A673 (cell line): Measurements from ENCODE around the gene ERP29. TPM values are rescaled to one million over a fixed set of nuclear protein-coding genes. Genes with fewer than 3 reads are reported as not detected.
"Not testable (repeated sequence)": the region's sequence is repeated elsewhere in the genome, so short reads cannot be mapped to it uniquely, and the experiment has no call there.

Experiments
- BruUV-seq: library from RNA; stranded (reverse); fragments of 400-500 nt; replicated peaks from 2 replicates; lab custom pipeline; 2021; lab: Mats Ljungman, UMichigan
- CTCF ChIA-PET: fragments of 300-600 bp; sonication (Branson Sonifier 250); formaldehyde crosslinking; loops from one replicate; lab custom pipeline; 2022; ENCODE audit warnings: antibody characterized with exemption; lab: Charles Lee
- POLR2A ChIA-PET: fragments of 300-600 bp; sonication (Branson Sonifier 250); formaldehyde crosslinking; loops from one replicate; lab custom pipeline; 2022; ENCODE audit warnings: antibody characterized with exemption; ENCODE audit not compliant: low non-redundant PET; lab: Charles Lee
- DNase-seq: peaks from one replicate; pipeline ENCODE4 v3.0.0-alpha.2; 2015; ENCODE audit warnings: low spot score
- H3K27ac ChIP-seq: fragments of 200-600 bp; sonication (generic); 2 replicates; pipeline ENCODE4 v1.5.1; 2016; ENCODE audit warnings: mixed run types, low read depth, mild to moderate bottlenecking, mixed read lengths, antibody characterized with exemption, low read length; ENCODE audit not compliant: poor library complexity, severe bottlenecking
- H3K27me3 ChIP-seq: fragments of 200-600 bp; sonication (generic); replicated peaks from 2 replicates; pipeline ENCODE4 v1.6.1; 2017; ENCODE audit warnings: mixed run types, low read depth, mild to moderate bottlenecking, mixed read lengths, antibody characterized with exemption, low read length; ENCODE audit not compliant: insufficient read depth, poor library complexity
- H3K36me3 ChIP-seq: fragments of 200-600 bp; sonication (generic); 2 replicates; pipeline ENCODE4 v1.6.1; 2016; ENCODE audit warnings: mixed run types, mild to moderate bottlenecking, mixed read lengths, antibody characterized with exemption, low read length; ENCODE audit not compliant: insufficient read depth, poor library complexity, severe bottlenecking
- H3K4me1 ChIP-seq: fragments of 200-600 bp; sonication (generic); 2 replicates; pipeline ENCODE4 v1.6.1; 2017; ENCODE audit warnings: mixed run types, mild to moderate bottlenecking, mixed read lengths, antibody characterized with exemption, low read length; ENCODE audit not compliant: insufficient read depth, poor library complexity, severe bottlenecking
- H3K4me3 ChIP-seq: fragments of 200-600 bp; sonication (generic); 2 replicates; pipeline ENCODE4 v1.5.1; 2016; ENCODE audit warnings: low read depth, mixed run types, mild to moderate bottlenecking, mixed read lengths, low read length; ENCODE audit not compliant: poor library complexity, severe bottlenecking
- H3K9me3 ChIP-seq: fragments of 200-600 bp; sonication (generic); 2 replicates; pipeline ENCODE4 v1.6.1; 2016; ENCODE audit warnings: mixed run types, low read depth, mild to moderate bottlenecking, mixed read lengths, antibody characterized with exemption, low read length; ENCODE audit not compliant: poor library complexity, severe bottlenecking
- CTCF ChIP-seq: fragments of 300-800, 200-600 bp; sonication (generic); conservative IDR thresholded peaks from 2 replicates; pipeline ENCODE4 v1.5.1; 2017; ENCODE audit warnings: low read depth, mild to moderate bottlenecking, antibody characterized with exemption, low read length, moderate library complexity, mixed read lengths
- EZH2 ChIP-seq: fragments of 200-600 bp; sonication (generic); IDR thresholded peaks from 2 replicates; pipeline ENCODE4 v1.6.1; 2017; ENCODE audit warnings: borderline replicate concordance, low read depth, mild to moderate bottlenecking, mixed read lengths, antibody characterized with exemption, low read length; ENCODE audit not compliant: poor library complexity, severe bottlenecking
- intact Hi-C: fragments of 100-400 bp; cut with micrococcal nuclease; formaldehyde crosslinking; loops from one replicate; pipeline ENCODE4 v1.10.0; 2022; ENCODE audit not compliant: unreplicated experiment
- total RNA-seq: library from RNA; stranded (reverse); gene quantifications from 2 replicates; pipeline ENCODE4 v1.2.3, GENCODE V29; 2021

The ERP29 gene
- total RNA-seq, 1 experiment from 2014 or later, result 109 TPM

- CTCF ChIA-PET, result no interaction called here
- no peak overlapping the region for H3K27ac ChIP-seq
- no TSS peak for BruUV-seq
- H3K4me3 ChIP-seq, result no peak overlapping the region
- DNase-seq, result no peak
- TF ChIP-seq CTCF (no peak), EZH2 (no peak)
- POLR2A ChIA-PET, result no interaction called here
- H3K4me1 ChIP-seq, result no peaks in the 10 kb centered on the region
- H3K27me3 ChIP-seq, result no peaks in the 10 kb centered on the region
- no peaks in the 10 kb centered on the region for H3K9me3 ChIP-seq
- intact Hi-C loops, result no loop called here
- H3K36me3 ChIP-seq, result no peaks in the 10 kb centered on the region
These were observed 20.8 kb upstream of the ERP29 start for GRCh38 chr12:111992464-111992863.

- Histone ChIP-seq H3K27ac (no peak overlapping the region), H3K27me3 (no peaks in the 10 kb centered on the region), H3K9me3 (no peaks in the 10 kb centered on the region), H3K36me3 (no peaks in the 10 kb centered on the region), H3K4me1 (no peaks in the 10 kb centered on the region), H3K4me3 (no peak overlapping the region)
- TF ChIP-seq EZH2 (no peak), CTCF (no peak)
- ChIA-PET CTCF (no interaction called here), POLR2A (no interaction called here)
- no TSS peak for BruUV-seq
- no peak for DNase-seq
- intact Hi-C loops, result no loop called here
These were observed 19.7 kb upstream of the ERP29 start for GRCh38 chr12:111993292-111994150.

- H3K4me1 ChIP-seq, CTCF ChIA-PET, H3K4me3 ChIP-seq, H3K27ac ChIP-seq, H3K27me3 ChIP-seq, POLR2A ChIA-PET, H3K36me3 ChIP-seq, intact Hi-C loops, DNase-seq, H3K9me3 ChIP-seq, BruUV-seq: not testable (repeated sequence)
These were observed 18.8 kb upstream of the ERP29 start for GRCh38 chr12:111994211-111995111.
